Measurements from ENCODE around the gene CHL1. TPM values are rescaled to one million over a fixed set of nuclear protein-coding genes. Genes with fewer than 3 reads are reported as not detected.

Gene CHL1
- total and polyA plus RNA-seq, 2 experiments from 2014 or later = 1.4 to 1.9 TPM

DNA sequence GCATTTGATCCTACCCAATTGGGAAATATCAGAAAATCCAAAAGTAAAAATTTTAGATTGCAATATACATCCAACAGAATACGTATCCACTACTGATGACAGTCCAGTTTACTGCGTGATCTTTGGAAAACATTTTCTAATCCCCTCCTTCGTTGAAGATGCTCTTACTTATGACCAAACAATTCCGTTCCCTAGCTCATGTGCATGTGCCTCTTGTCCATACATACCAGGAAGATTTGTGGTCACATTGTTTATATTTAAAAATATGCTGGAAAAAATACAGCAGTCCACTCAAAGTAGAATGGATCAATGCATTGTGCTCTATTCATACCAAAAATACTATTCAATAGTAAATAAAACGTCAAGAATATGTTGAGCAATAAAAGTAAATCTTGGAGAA, 135.3 kb downstream of the CHL1 start:
- Mint-ChIP-seq H3K27ac (no peak overlapping the region), H3K9me3 (peaks cover 86% of the 10 kb centered on the region), H3K27me3 (ENCODE audit: insufficient read depth, low read depth, poor library complexity) (no peaks in the 10 kb centered on the region), H3K4me3 (no peak overlapping the region), H3K4me1 (no peaks in the 10 kb centered on the region), H3K36me3 (ENCODE audit: low read depth) (peaks cover 8% of the 10 kb centered on the region; the same call in 2 of the 3 replicates)
- DNase-seq (ENCODE audit: low spot score) (no peak), ATAC-seq (no peak)
- H3K27me3 ChIP-seq (ENCODE audit: insufficient read depth) = no peaks in the 10 kb centered on the region
- no peaks in the 10 kb centered on the region for H4K20me1 ChIP-seq (replicated peaks; ENCODE audit: insufficient read depth)
- no peak overlapping the region for H3K27ac ChIP-seq (ENCODE audit: low read depth)
- H2AFZ ChIP-seq = no peak overlapping the region
- TF ChIP-seq, protein P1, sequence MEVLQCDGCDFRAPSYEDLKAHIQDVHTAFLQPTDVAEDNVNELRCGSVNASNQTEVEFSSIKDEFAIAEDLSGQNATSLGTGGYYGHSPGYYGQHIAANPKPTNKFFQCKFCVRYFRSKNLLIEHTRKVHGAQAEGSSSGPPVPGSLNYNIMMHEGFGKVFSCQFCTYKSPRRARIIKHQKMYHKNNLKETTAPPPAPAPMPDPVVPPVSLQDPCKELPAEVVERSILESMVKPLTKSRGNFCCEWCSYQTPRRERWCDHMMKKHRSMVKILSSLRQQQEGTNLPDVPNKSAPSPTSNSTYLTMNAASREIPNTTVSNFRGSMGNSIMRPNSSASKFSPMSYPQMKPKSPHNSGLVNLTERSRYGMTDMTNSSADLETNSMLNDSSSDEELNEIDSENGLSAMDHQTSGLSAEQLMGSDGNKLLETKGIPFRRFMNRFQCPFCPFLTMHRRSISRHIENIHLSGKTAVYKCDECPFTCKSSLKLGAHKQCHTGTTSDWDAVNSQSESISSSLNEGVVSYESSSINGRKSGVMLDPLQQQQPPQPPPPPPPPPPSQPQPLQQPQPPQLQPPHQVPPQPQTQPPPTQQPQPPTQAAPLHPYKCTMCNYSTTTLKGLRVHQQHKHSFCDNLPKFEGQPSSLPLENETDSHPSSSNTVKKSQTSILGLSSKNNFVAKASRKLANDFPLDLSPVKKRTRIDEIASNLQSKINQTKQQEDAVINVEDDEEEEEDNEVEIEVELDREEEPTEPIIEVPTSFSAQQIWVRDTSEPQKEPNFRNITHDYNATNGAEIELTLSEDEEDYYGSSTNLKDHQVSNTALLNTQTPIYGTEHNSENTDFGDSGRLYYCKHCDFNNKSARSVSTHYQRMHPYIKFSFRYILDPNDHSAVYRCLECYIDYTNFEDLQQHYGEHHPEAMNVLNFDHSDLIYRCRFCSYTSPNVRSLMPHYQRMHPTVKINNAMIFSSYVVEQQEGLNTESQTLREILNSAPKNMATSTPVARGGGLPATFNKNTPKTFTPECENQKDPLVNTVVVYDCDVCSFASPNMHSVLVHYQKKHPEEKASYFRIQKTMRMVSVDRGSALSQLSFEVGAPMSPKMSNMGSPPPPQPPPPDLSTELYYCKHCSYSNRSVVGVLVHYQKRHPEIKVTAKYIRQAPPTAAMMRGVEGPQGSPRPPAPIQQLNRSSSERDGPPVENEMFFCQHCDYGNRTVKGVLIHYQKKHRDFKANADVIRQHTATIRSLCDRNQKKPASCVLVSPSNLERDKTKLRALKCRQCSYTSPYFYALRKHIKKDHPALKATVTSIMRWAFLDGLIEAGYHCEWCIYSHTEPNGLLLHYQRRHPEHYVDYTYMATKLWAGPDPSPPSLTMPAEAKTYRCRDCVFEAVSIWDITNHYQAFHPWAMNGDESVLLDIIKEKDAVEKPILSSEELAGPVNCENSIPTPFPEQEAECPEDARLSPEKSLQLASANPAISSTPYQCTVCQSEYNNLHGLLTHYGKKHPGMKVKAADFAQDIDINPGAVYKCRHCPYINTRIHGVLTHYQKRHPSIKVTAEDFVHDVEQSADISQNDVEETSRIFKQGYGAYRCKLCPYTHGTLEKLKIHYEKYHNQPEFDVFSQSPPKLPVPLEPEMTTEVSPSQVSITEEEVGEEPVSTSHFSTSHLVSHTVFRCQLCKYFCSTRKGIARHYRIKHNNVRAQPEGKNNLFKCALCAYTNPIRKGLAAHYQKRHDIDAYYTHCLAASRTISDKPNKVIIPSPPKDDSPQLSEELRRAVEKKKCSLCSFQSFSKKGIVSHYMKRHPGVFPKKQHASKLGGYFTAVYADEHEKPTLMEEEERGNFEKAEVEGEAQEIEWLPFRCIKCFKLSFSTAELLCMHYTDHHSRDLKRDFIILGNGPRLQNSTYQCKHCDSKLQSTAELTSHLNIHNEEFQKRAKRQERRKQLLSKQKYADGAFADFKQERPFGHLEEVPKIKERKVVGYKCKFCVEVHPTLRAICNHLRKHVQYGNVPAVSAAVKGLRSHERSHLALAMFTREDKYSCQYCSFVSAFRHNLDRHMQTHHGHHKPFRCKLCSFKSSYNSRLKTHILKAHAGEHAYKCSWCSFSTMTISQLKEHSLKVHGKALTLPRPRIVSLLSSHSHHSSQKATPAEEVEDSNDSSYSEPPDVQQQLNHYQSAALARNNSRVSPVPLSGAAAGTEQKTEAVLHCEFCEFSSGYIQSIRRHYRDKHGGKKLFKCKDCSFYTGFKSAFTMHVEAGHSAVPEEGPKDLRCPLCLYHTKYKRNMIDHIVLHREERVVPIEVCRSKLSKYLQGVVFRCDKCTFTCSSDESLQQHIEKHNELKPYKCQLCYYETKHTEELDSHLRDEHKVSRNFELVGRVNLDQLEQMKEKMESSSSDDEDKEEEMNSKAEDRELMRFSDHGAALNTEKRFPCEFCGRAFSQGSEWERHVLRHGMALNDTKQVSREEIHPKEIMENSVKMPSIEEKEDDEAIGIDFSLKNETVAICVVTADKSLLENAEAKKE (CRISPR knock-in tag; IDR thresholded peaks at IDR 0.05) = no peak
- TF ChIP-seq JUNB (IDR thresholded peaks at IDR 0.05; ENCODE audit: unreplicated experiment) = no peak
- no peak for TF ChIP-seq ZNF114 (CRISPR knock-in tag; IDR thresholded peaks at IDR 0.05)
- TF ChIP-seq, protein P2, sequence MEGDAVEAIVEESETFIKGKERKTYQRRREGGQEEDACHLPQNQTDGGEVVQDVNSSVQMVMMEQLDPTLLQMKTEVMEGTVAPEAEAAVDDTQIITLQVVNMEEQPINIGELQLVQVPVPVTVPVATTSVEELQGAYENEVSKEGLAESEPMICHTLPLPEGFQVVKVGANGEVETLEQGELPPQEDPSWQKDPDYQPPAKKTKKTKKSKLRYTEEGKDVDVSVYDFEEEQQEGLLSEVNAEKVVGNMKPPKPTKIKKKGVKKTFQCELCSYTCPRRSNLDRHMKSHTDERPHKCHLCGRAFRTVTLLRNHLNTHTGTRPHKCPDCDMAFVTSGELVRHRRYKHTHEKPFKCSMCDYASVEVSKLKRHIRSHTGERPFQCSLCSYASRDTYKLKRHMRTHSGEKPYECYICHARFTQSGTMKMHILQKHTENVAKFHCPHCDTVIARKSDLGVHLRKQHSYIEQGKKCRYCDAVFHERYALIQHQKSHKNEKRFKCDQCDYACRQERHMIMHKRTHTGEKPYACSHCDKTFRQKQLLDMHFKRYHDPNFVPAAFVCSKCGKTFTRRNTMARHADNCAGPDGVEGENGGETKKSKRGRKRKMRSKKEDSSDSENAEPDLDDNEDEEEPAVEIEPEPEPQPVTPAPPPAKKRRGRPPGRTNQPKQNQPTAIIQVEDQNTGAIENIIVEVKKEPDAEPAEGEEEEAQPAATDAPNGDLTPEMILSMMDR (conservative IDR thresholded peaks at IDR 0.05; ENCODE audit: low read depth in 2 of 2) = no peak
- TF ChIP-seq CREB1 (CRISPR knock-in tag; IDR thresholded peaks at IDR 0.05; ENCODE audit: low read depth) = no peak
- no peak for TF ChIP-seq EZH2phosphoT487 (IDR thresholded peaks at IDR 0.05; ENCODE audit: unreplicated experiment)
- TF ChIP-seq POLR2AphosphoS5 (IDR thresholded peaks at IDR 0.05; ENCODE audit: low read depth) = no peak
- no peak for TF ChIP-seq NANOG (IDR thresholded peaks at IDR 0.05; ENCODE audit: borderline replicate concordance)
- no peak for TF ChIP-seq EZH2 (IDR thresholded peaks at IDR 0.05; ENCODE audit: low read depth, unreplicated experiment)
- TF ChIP-seq, protein P3, sequence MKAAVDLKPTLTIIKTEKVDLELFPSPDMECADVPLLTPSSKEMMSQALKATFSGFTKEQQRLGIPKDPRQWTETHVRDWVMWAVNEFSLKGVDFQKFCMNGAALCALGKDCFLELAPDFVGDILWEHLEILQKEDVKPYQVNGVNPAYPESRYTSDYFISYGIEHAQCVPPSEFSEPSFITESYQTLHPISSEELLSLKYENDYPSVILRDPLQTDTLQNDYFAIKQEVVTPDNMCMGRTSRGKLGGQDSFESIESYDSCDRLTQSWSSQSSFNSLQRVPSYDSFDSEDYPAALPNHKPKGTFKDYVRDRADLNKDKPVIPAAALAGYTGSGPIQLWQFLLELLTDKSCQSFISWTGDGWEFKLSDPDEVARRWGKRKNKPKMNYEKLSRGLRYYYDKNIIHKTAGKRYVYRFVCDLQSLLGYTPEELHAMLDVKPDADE (IDR thresholded peaks at IDR 0.05) = no peak
- TF ChIP-seq STAT1 (IDR thresholded peaks at IDR 0.05; ENCODE audit: unreplicated experiment) = no peak
- TF ChIP-seq, protein P4, sequence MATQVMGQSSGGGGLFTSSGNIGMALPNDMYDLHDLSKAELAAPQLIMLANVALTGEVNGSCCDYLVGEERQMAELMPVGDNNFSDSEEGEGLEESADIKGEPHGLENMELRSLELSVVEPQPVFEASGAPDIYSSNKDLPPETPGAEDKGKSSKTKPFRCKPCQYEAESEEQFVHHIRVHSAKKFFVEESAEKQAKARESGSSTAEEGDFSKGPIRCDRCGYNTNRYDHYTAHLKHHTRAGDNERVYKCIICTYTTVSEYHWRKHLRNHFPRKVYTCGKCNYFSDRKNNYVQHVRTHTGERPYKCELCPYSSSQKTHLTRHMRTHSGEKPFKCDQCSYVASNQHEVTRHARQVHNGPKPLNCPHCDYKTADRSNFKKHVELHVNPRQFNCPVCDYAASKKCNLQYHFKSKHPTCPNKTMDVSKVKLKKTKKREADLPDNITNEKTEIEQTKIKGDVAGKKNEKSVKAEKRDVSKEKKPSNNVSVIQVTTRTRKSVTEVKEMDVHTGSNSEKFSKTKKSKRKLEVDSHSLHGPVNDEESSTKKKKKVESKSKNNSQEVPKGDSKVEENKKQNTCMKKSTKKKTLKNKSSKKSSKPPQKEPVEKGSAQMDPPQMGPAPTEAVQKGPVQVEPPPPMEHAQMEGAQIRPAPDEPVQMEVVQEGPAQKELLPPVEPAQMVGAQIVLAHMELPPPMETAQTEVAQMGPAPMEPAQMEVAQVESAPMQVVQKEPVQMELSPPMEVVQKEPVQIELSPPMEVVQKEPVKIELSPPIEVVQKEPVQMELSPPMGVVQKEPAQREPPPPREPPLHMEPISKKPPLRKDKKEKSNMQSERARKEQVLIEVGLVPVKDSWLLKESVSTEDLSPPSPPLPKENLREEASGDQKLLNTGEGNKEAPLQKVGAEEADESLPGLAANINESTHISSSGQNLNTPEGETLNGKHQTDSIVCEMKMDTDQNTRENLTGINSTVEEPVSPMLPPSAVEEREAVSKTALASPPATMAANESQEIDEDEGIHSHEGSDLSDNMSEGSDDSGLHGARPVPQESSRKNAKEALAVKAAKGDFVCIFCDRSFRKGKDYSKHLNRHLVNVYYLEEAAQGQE (IDR thresholded peaks at IDR 0.05; ENCODE audit: unreplicated experiment) = no peak
- TF ChIP-seq ZNF331 (CRISPR knock-in tag; IDR thresholded peaks at IDR 0.05; ENCODE audit: low read depth) = no peak
- no peaks in the 10 kb centered on the region for H3K9me2 ChIP-seq (ENCODE audit: insufficient read depth)
- no peaks in the 10 kb centered on the region for H3K4me1 ChIP-seq (ENCODE audit: insufficient read depth)
- H3K36me3 ChIP-seq (ENCODE audit: insufficient read depth) = no peaks in the 10 kb centered on the region
- H3F3A ChIP-seq (replicated peaks; ENCODE audit: low read depth) = no peaks in the 10 kb centered on the region
- no peaks in the 10 kb centered on the region for H3K79me2 ChIP-seq (replicated peaks; ENCODE audit: insufficient read depth)
- no peak overlapping the region for H3K4me2 ChIP-seq
- H3K4me3 ChIP-seq = no peak overlapping the region
